DOHH2 (cell line): ENCODE data around the gene EFNA3.

ENCODE experiments used
- H3F3A ChIP-seq: fragments of 200-600 bp; sonication (generic), shearing (Covaris generic); 2 replicates; pipeline ENCODE4 v1.6.0; 2016; ENCODE audit warnings: antibody characterized with exemption, mild to moderate bottlenecking; ENCODE audit not compliant: control insufficient read depth, insufficient read depth
- H3K27ac ChIP-seq: fragments of 200-600 bp; sonication (generic); 2 replicates; pipeline ENCODE4 v1.5.1; 2014; ENCODE audit warnings: low read depth, mild to moderate bottlenecking, low read length, moderate library complexity
- H3K27me3 ChIP-seq: fragments of 200-600 bp; sonication (generic); 2 replicates; pipeline ENCODE4 v1.6.1; 2014; ENCODE audit warnings: mild to moderate bottlenecking, low read length, mixed read lengths; ENCODE audit not compliant: control insufficient read depth
- H3K36me3 ChIP-seq: fragments of 200-600 bp; sonication (generic); 2 replicates; pipeline ENCODE4 v1.6.1; 2014; ENCODE audit warnings: mild to moderate bottlenecking, low read length, moderate library complexity, mixed read lengths; ENCODE audit not compliant: control insufficient read depth
- H3K4me1 ChIP-seq: fragments of 200-600 bp; sonication (generic); 2 replicates; pipeline ENCODE4 v1.6.1; 2014; ENCODE audit warnings: mild to moderate bottlenecking, low read length, mixed read lengths; ENCODE audit not compliant: control insufficient read depth
- H3K4me2 ChIP-seq: fragments of 200-600 bp; sonication (generic); 2 replicates; pipeline ENCODE4 v1.6.0; 2014; ENCODE audit warnings: mild to moderate bottlenecking, low read length, moderate library complexity
- H3K4me3 ChIP-seq: fragments of 200-600 bp; sonication (generic); 2 replicates; pipeline ENCODE4 v1.5.1; 2014; ENCODE audit warnings: mild to moderate bottlenecking, low read length, mixed read lengths
- H3K79me2 ChIP-seq: fragments of 200-600 bp; sonication (generic); 2 replicates; pipeline ENCODE4 v1.6.1; 2014; ENCODE audit warnings: mild to moderate bottlenecking, low read length, mixed read lengths; ENCODE audit not compliant: control insufficient read depth
- H3K9me2 ChIP-seq: fragments of 200-600 bp; sonication (generic); replicated peaks from 2 replicates; pipeline ENCODE4 v1.6.1; 2014; ENCODE audit warnings: mild to moderate bottlenecking, low read length, mixed read lengths; ENCODE audit not compliant: control insufficient read depth
- H3K9me3 ChIP-seq: fragments of 200-600 bp; sonication (generic); 2 replicates; pipeline ENCODE4 v1.6.1; 2014; ENCODE audit warnings: antibody characterized with exemption, low read length, mixed read lengths; ENCODE audit not compliant: control insufficient read depth, insufficient read depth
- H4K20me1 ChIP-seq: fragments of 200-600 bp; sonication (generic); 2 replicates; pipeline ENCODE4 v1.6.0; 2014; ENCODE audit warnings: low read depth, mild to moderate bottlenecking, antibody characterized with exemption, low read length, moderate library complexity; ENCODE audit not compliant: control insufficient read depth, insufficient read depth
- EZH2phosphoT487 ChIP-seq: fragments of 200-600 bp; sonication (generic); IDR thresholded peaks from 2 replicates; pipeline ENCODE4 v1.6.1; 2017; ENCODE audit warnings: borderline replicate concordance, mild to moderate bottlenecking, antibody characterized with exemption, low read length, moderate library complexity, mixed read lengths
- TF ChIP-seq, protein P1 (sequence below): fragments of 200-600 bp; sonication (generic); IDR thresholded peaks from one replicate; pipeline ENCODE4 v1.5.1; 2014; ENCODE audit warnings: antibody characterized with exemption, mild to moderate bottlenecking, low read depth, low read length; ENCODE audit not compliant: poor library complexity, severe bottlenecking

Gene EFNA3

GRCh38 chr1:155085504-155086127, 7.0 kb downstream of the EFNA3 start:
- Histone ChIP-seq H4K20me1 (no peaks in the 10 kb centered on the region), H3K79me2 (no peaks in the 10 kb centered on the region), H3K27ac (peak overlapping the region; percentile 90), H3K27me3 (peaks cover 37% of the 10 kb centered on the region), H3K4me3 (peak overlapping the region; percentile 87), H3K36me3 (no peaks in the 10 kb centered on the region), H3F3A (peaks cover 20% of the 10 kb centered on the region), H3K9me3 (no peaks in the 10 kb centered on the region), H3K4me2 (peak overlapping the region; percentile 96), H3K9me2 (no peaks in the 10 kb centered on the region), H3K4me1 (peaks cover 58% of the 10 kb centered on the region)
- no peak for TF ChIP-seq EZH2phosphoT487
- TF ChIP-seq, protein P1, sequence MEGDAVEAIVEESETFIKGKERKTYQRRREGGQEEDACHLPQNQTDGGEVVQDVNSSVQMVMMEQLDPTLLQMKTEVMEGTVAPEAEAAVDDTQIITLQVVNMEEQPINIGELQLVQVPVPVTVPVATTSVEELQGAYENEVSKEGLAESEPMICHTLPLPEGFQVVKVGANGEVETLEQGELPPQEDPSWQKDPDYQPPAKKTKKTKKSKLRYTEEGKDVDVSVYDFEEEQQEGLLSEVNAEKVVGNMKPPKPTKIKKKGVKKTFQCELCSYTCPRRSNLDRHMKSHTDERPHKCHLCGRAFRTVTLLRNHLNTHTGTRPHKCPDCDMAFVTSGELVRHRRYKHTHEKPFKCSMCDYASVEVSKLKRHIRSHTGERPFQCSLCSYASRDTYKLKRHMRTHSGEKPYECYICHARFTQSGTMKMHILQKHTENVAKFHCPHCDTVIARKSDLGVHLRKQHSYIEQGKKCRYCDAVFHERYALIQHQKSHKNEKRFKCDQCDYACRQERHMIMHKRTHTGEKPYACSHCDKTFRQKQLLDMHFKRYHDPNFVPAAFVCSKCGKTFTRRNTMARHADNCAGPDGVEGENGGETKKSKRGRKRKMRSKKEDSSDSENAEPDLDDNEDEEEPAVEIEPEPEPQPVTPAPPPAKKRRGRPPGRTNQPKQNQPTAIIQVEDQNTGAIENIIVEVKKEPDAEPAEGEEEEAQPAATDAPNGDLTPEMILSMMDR, result no peak

DNA sequence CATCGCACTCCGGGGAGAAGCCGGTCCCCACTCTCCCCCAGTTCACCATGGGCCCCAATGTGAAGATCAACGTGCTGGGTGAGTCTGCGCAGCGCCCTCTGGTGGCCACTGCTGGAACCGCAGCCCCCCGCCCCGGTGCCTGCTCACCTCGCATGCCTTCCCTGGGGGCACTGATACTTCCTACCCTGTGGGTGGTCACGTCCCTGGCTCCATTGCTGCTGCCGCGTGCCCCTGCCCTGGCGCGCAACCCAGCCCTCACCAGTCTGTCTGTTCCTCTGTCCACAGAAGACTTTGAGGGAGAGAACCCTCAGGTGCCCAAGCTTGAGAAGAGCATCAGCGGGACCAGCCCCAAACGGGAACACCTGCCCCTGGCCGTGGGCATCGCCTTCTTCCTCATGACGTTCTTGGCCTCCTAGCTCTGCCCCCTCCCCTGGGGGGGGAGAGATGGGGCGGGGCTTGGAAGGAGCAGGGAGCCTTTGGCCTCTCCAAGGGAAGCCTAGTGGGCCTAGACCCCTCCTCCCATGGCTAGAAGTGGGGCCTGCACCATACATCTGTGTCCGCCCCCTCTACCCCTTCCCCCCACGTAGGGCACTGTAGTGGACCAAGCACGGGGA, 7.6 kb downstream of the EFNA3 start:
- Histone ChIP-seq H3K4me1 (peaks cover 55% of the 10 kb centered on the region), H3K9me3 (no peaks in the 10 kb centered on the region), H4K20me1 (no peaks in the 10 kb centered on the region), H3K4me3 (peak overlapping the region; percentile 87), H3K4me2 (peak overlapping the region; percentile 96), H3K27me3 (peaks cover 31% of the 10 kb centered on the region), H3K79me2 (no peaks in the 10 kb centered on the region), H3F3A (peaks cover 19% of the 10 kb centered on the region), H3K27ac (peak overlapping the region; percentile 90), H3K9me2 (no peaks in the 10 kb centered on the region), H3K36me3 (no peaks in the 10 kb centered on the region)
- no peak for TF ChIP-seq EZH2phosphoT487
- TF ChIP-seq, protein P1, result peak; percentile 95

DNA sequence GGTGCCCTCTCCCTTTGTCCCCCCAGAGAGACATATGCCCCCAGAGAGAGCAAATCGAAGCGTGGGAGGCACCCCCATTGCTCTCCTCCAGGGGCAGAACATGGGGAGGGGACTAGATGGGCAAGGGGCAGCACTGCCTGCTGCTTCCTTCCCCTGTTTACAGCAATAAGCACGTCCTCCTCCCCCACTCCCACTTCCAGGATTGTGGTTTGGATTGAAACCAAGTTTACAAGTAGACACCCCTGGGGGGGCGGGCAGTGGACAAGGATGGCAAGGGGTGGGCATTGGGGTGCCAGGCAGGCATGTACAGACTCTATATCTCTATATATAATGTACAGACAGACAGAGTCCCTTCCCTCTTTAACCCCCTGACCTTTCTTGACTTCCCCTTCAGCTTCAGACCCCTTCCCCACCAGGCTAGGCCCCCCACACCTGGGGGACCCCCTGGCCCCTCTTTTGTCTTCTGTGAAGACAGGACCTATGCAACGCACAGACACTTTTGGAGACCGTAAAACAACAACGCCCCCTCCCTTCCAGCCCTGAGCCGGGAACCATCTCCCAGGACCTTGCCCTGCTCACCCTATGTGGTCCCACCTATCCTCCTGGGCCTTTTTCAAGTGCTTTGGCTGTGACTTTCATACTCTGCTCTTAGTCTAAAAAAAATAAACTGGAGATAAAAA, 8.4 kb downstream of the EFNA3 start:
- TF ChIP-seq EZH2phosphoT487, result no peak
- TF ChIP-seq, protein P1, result peak; percentile 51
- no peak overlapping the region for H3K27ac ChIP-seq

More for the DNA sequence above, 8.4 kb downstream of the EFNA3 start:
- Histone ChIP-seq H3K79me2 (no peaks in the 10 kb centered on the region), H3K4me1 (peaks cover 52% of the 10 kb centered on the region), H3K9me3 (no peaks in the 10 kb centered on the region), H3K4me2 (peak overlapping the region; percentile 96), H3K27me3 (peaks cover 23% of the 10 kb centered on the region), H3K4me3 (peak overlapping the region; percentile 87), H3K36me3 (no peaks in the 10 kb centered on the region), H3K9me2 (no peaks in the 10 kb centered on the region), H4K20me1 (no peaks in the 10 kb centered on the region), H3F3A (peaks cover 16% of the 10 kb centered on the region; the same call in 1 of the 2 replicates)
